ENCODE measurements around the gene NFU1.

NFU1 gene

DNA sequence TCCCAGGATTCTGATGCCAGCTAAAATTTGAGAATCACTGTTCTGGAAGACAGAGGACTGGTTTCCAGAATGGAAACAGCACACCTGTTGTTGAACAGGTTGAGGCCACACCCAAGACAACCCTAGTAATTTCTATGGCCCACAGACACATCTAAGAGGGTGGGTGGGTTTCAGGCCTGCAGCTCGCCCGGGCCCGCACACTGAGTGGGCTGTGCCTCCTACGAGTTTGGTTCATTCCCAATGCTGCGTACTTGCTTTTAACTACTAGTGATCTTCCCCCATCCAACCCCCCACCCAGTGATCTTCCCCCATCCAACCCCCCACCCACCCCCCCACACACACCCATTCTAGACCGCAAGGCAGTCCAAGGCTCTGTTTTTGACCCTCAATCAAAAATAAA is 1.3 kb upstream of the NFU1 start:
- TF ChIP-seq, protein P1, sequence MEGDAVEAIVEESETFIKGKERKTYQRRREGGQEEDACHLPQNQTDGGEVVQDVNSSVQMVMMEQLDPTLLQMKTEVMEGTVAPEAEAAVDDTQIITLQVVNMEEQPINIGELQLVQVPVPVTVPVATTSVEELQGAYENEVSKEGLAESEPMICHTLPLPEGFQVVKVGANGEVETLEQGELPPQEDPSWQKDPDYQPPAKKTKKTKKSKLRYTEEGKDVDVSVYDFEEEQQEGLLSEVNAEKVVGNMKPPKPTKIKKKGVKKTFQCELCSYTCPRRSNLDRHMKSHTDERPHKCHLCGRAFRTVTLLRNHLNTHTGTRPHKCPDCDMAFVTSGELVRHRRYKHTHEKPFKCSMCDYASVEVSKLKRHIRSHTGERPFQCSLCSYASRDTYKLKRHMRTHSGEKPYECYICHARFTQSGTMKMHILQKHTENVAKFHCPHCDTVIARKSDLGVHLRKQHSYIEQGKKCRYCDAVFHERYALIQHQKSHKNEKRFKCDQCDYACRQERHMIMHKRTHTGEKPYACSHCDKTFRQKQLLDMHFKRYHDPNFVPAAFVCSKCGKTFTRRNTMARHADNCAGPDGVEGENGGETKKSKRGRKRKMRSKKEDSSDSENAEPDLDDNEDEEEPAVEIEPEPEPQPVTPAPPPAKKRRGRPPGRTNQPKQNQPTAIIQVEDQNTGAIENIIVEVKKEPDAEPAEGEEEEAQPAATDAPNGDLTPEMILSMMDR (IDR thresholded peaks at IDR 0.05; ENCODE audit: control insufficient read depth, insufficient read depth, low read depth, low read length, missing control alignments) = no peak
- H3K4me3 ChIP-seq (ENCODE audit: control insufficient read depth, low read depth, low read length) = no peak overlapping the region
- DNase-seq (ENCODE audit: low read depth) = no peak

DNA sequence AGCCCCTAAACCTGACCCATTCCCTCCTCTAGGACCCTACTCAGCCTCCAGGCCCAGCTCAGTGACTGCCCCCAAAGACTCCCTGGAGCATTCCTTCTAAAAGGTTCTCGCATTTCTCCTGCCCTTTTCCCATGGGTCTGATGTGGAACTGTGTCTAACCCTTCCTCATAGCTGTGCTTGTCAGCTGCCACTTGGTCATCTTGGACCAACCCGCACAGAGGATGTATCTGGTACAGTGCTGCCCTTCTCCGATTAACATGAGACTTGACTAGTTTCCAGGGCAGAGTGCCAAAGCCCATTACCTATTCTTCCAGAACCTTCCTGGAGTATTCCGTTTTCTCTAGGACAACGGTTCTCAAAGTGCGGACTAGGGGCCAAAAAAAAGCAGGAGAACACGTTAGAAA is 518 bp upstream of the NFU1 start:
- DNase-seq (ENCODE audit: low read depth) = no peak
- TF ChIP-seq, protein P1 (IDR thresholded peaks at IDR 0.05; ENCODE audit: control insufficient read depth, insufficient read depth, low read depth, low read length, missing control alignments) = no peak
- H3K4me3 ChIP-seq (ENCODE audit: control insufficient read depth, low read depth, low read length) = peak overlapping the region; percentile 93

DNA sequence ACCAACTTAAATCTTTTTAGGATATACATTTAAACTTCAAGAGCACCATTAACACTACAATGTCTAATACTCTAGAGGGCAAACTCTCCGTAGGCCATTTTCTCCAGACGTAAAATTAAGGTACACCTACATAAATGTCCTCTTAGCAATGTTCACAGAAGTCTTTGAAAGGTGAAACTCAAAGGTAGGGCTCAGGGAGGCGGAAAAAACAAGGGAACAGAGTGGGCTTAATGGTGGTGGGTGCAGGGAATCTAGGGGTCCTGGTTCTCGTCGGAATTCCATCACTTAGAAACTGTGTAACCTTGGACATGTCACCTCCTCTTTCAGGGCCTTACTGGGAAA is 668 bp downstream of the NFU1 start:
- no peak for DNase-seq (ENCODE audit: low read depth)
- TF ChIP-seq, protein P1 (IDR thresholded peaks at IDR 0.05; ENCODE audit: control insufficient read depth, insufficient read depth, low read depth, low read length, missing control alignments) = no peak
- peak overlapping the region; percentile 93 for H3K4me3 ChIP-seq (ENCODE audit: control insufficient read depth, low read depth, low read length)

DNA sequence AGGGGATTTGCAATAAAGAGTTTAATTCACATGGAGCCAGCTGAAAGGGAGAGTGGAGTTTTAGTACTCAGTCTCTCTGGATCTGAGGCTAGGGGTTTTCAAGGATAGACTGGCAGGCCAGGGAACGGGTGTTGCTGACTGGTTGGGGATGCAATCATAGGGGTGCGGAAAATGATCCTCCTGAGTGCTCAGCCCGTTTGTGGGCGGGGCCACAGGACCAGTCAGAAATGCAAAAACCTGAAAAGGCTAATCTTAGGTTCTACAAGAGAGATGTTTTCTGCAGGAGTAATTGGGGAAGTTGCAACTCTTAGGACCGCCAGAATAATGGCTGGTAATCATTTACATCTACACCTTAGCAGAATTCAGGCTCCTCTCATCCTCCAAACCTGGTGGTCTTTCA is 2.5 kb downstream of the NFU1 start:
- H3K4me3 ChIP-seq (ENCODE audit: control insufficient read depth, low read depth, low read length) = no peak overlapping the region
- no peak for DNase-seq (ENCODE audit: low read depth)
- TF ChIP-seq, protein P1 (IDR thresholded peaks at IDR 0.05; ENCODE audit: control insufficient read depth, insufficient read depth, low read depth, low read length, missing control alignments) = no peak

DNA sequence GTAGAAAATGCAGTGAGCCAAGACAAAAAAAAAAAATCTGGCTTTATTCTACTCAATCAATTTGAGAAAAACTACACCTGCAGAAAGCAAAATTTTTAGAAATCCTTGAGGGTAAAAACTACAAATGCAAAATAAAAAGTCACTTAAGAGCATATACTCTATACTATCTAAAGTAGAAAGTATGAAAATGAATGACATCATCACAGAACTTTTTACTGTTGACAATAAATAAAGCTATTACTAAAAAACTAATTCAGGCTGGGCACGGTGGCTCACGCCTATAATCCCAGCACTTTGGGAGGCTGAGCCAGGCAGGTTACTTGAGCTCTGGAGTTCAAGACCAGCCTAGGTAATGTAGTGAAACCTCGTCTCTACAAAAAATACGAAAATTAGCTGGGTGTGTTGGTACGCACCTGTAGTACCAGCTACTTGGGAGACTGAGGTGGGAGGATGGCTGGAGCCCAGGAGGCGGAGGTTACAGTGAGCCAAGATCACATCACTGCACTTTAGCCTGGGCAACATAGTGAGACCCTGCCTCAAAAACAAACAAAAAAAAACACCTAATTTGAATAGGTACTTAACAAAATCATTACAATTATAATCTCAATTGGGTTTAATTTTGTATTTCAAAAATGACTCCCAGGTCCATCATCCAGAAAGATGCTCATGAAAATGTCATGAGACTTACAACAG is 7.6 kb downstream of the NFU1 start:
- DNase-seq (ENCODE audit: low read depth) = no peak
- TF ChIP-seq, protein P1 (IDR thresholded peaks at IDR 0.05; ENCODE audit: control insufficient read depth, insufficient read depth, low read depth, low read length, missing control alignments) = no peak
- H3K4me3 ChIP-seq (ENCODE audit: control insufficient read depth, low read depth, low read length) = no peak overlapping the region

DNA sequence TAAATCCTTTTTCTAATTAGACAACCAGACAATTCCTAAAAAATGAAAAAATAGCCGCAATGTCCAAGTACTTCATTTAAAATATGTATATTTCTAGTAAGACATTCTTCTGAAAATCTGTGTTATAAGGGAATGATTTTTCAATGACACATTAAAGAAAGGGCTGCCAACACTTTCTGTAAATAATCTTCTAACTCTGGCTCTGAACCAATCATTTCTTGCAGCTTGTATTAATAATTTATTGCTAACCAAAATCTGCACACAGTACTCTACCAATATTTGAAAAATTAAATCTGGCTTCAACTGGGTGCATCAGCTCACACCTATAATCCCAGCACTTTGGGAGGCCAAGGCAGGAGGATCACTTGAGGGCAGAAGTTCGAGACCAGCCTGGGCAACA is 8.3 kb downstream of the NFU1 start:
- TF ChIP-seq, protein P1 (IDR thresholded peaks at IDR 0.05; ENCODE audit: control insufficient read depth, insufficient read depth, low read depth, low read length, missing control alignments) = no peak
- no peak for DNase-seq (ENCODE audit: low read depth)
- H3K4me3 ChIP-seq (ENCODE audit: control insufficient read depth, low read depth, low read length) = no peak overlapping the region

DNA sequence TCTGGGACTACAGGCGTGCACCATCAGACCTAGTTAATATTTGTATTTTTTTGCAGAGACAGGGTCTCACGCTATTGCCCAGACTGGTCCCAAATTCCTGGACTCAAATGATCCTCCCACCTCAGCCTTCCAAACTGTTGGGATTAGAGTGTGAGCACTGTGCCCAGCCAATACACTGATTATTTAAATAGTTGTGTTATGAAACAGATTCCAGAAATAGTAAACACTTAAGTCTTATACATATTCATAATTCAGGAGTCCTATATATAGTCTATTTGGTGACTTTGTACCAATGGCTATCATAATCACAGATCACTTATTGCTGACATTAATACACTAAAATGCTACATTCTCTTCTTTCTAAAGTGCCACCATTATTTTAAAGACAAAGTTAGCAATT is 12.8 kb downstream of the NFU1 start:
- no peak for DNase-seq (ENCODE audit: low read depth)
- no peak overlapping the region for H3K4me3 ChIP-seq (ENCODE audit: control insufficient read depth, low read depth, low read length)
- TF ChIP-seq, protein P1 (IDR thresholded peaks at IDR 0.05; ENCODE audit: control insufficient read depth, insufficient read depth, low read depth, low read length, missing control alignments) = no peak

All from AG09309 (cell line).